ENCODE data around the gene C4orf54. TPM values are rescaled to one million over a fixed set of nuclear protein-coding genes. Genes with fewer than 3 reads are reported as not detected.

The C4orf54 gene
- total and polyA plus RNA-seq, 2 donors = 0.23 to 1.4 TPM

DNA sequence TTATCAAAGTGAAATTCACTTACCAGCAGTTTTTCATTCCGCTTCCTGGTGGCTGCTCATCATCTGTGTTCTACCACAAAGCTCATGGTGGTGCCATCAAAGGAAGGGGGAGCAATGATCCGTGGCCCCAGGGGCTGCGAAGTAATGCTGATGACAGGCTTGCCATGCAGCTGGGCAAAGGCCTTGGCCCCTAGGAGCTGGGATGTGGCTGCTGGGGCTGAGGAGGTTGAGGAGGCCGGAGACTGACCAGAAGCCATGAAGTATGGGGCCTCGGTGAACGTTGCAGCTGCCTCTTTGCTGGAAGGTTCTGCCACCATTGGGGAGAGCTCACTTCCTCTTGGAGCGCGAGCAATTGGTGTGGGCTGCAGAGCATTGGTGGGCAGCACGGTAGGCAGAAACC is 8.4 kb downstream of the C4orf54 start:
- H3K4me1 ChIP-seq (ENCODE audit: control insufficient read depth in 2 of 2, insufficient read depth in 2 of 2, low read length in 2 of 2) = no peaks in the 10 kb centered on the region
- no peaks in the 10 kb centered on the region for H3K36me3 ChIP-seq (ENCODE audit: control insufficient read depth in 2 of 2, insufficient read depth in 2 of 2, low read length in 1 of 2)
- no peaks in the 10 kb centered on the region for H3K27me3 ChIP-seq (ENCODE audit: control insufficient read depth in 2 of 2, insufficient read depth in 1 of 2, low read length in 1 of 2)
- H3K27ac ChIP-seq (ENCODE audit: low read depth in 1 of 2, low read length in 1 of 2) = no peak overlapping the region
- H3K4me3 ChIP-seq (ENCODE audit: low read length in 2 of 2) = no peak overlapping the region
- no peak for DNase-seq (ENCODE audit: low read depth in 6 of 9, low spot score in 9 of 9)
- 94% methylated on average over 9 of the region's 9 CpGs for WGBS
- peaks cover 7 to 44% of the 10 kb centered on the region in 2 donors for H3K9me3 ChIP-seq (ENCODE audit: control insufficient read depth in 2 of 2, insufficient read depth in 1 of 2, low read length in 1 of 2)

DNA sequence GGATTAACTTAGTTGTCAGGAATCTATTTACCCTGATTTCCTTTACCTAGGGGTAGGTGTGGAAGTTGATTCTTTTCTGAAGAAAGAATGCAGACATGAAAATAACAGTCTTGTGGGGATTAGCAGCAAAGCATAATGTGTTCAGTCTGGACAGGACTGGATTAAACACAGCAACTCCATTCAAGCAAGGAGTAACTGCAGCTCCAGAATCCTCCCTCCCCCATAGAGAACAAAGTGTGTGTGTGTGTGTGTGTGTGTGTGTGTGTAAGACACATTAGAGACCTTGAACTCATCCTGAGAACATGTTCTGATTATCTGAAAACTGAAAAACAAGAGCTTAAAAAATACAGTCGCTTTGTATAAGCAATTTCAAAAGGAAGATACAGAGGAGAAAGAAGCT is 9.3 kb downstream of the C4orf54 start:
- Histone ChIP-seq H3K4me3 (ENCODE audit: low read length in 2 of 2) (no peak overlapping the region), H3K36me3 (ENCODE audit: control insufficient read depth in 2 of 2, insufficient read depth in 2 of 2, low read length in 1 of 2) (no peaks in the 10 kb centered on the region), H3K27me3 (ENCODE audit: control insufficient read depth in 2 of 2, insufficient read depth in 1 of 2, low read length in 1 of 2) (no peaks in the 10 kb centered on the region), H3K4me1 (ENCODE audit: control insufficient read depth in 2 of 2, insufficient read depth in 2 of 2, low read length in 2 of 2) (no peaks in the 10 kb centered on the region), H3K9me3 (ENCODE audit: control insufficient read depth in 2 of 2, insufficient read depth in 1 of 2, low read length in 1 of 2) (peaks cover 5 to 35% of the 10 kb centered on the region in 2 donors), H3K27ac (ENCODE audit: low read depth in 1 of 2, low read length in 1 of 2) (no peak overlapping the region)
- 93% methylated on average over 1 of the region's 1 CpG for WGBS
- no peak for DNase-seq (ENCODE audit: low read depth in 6 of 9, low spot score in 9 of 9)

DNA sequence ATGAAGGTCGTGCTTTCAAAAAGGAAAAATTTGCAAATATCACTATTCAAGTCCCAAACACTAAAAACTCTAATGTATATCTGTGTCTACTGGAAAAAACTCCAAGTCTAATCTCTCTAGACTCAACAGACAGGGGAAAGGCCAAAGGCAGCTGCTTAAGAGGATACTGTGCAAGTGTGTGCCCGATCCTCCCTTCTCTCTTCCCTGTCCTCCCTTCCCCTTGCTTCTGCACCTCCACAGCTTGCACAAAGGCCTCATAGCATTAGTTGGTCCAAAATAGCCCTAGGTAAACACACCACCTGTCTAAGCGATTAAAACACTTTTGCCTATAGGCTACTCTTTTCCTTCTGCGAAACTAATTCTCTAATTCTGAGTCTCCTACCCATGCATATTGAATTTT is 10.6 kb downstream of the C4orf54 start:
- Histone ChIP-seq H3K27ac (ENCODE audit: low read depth in 1 of 2, low read length in 1 of 2) (no peak overlapping the region), H3K4me1 (ENCODE audit: control insufficient read depth in 2 of 2, insufficient read depth in 2 of 2, low read length in 2 of 2) (no peaks in the 10 kb centered on the region), H3K9me3 (ENCODE audit: control insufficient read depth in 2 of 2, insufficient read depth in 1 of 2, low read length in 1 of 2) (peaks cover 0 to 22% of the 10 kb centered on the region in 2 donors), H3K27me3 (ENCODE audit: control insufficient read depth in 2 of 2, insufficient read depth in 1 of 2, low read length in 1 of 2) (no peaks in the 10 kb centered on the region), H3K36me3 (ENCODE audit: control insufficient read depth in 2 of 2, insufficient read depth in 2 of 2, low read length in 1 of 2) (no peaks in the 10 kb centered on the region), H3K4me3 (ENCODE audit: low read length in 2 of 2) (no peak overlapping the region)
- WGBS = 95% methylated on average over 4 of the region's 4 CpGs
- DNase-seq (ENCODE audit: low read depth in 6 of 9, low spot score in 9 of 9) = no peak

DNA sequence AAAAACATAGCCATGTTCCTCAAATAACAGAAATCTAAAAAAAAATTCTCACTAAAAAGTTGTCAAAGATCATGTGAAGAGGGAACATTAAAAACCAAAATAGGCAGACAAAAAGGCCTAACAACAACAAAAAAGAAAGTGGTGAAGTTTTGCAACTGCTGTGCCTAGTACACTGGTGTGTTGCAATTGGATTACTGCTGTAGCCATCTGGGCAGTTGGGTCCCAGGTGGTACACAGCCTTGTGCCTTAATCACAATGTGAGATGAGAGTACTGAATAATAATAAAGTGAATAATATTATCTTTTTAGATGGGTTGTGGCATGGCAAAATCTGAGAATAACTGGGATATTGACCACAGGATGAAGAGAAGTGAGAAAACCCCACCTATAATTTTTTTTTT is 12.0 kb downstream of the C4orf54 start:
- peaks cover 0 to 8% of the 10 kb centered on the region in 2 donors for H3K9me3 ChIP-seq (ENCODE audit: control insufficient read depth in 2 of 2, insufficient read depth in 1 of 2, low read length in 1 of 2)
- H3K27ac ChIP-seq (ENCODE audit: low read depth in 1 of 2, low read length in 1 of 2) = no peak overlapping the region
- H3K27me3 ChIP-seq (ENCODE audit: control insufficient read depth in 2 of 2, insufficient read depth in 1 of 2, low read length in 1 of 2) = no peaks in the 10 kb centered on the region
- DNase-seq (ENCODE audit: low read depth in 6 of 9, low spot score in 9 of 9) = no peak
- no peaks in the 10 kb centered on the region for H3K36me3 ChIP-seq (ENCODE audit: control insufficient read depth in 2 of 2, insufficient read depth in 2 of 2, low read length in 1 of 2)
- no peak overlapping the region for H3K4me3 ChIP-seq (ENCODE audit: low read length in 2 of 2)
- H3K4me1 ChIP-seq (ENCODE audit: control insufficient read depth in 2 of 2, insufficient read depth in 2 of 2, low read length in 2 of 2) = no peaks in the 10 kb centered on the region

DNA sequence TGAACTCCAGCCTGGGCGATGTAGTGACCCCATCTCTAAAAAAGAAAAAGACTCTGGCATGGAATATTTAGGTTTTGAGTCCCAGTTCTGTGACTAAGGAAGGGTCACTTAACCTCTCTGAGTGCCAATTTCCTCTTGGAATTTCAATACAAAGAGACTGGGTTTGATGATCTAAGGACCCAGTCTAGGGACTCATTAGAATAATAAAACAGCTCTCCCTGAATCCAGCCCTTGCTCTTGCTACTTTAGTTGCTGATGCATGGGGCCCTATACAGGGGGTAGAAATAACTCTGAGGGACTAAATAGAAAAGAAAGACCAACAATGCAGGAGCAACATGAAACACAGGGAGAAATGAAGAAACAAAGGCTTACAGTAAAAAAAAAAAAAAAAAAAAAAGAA is 12.6 kb downstream of the C4orf54 start:
- Histone ChIP-seq H3K27ac (ENCODE audit: low read depth in 1 of 2, low read length in 1 of 2) (no peak overlapping the region), H3K36me3 (ENCODE audit: control insufficient read depth in 2 of 2, insufficient read depth in 2 of 2, low read length in 1 of 2) (no peaks in the 10 kb centered on the region), H3K27me3 (ENCODE audit: control insufficient read depth in 2 of 2, insufficient read depth in 1 of 2, low read length in 1 of 2) (no peaks in the 10 kb centered on the region), H3K4me3 (ENCODE audit: low read length in 2 of 2) (no peak overlapping the region), H3K4me1 (ENCODE audit: control insufficient read depth in 2 of 2, insufficient read depth in 2 of 2, low read length in 2 of 2) (no peaks in the 10 kb centered on the region), H3K9me3 (ENCODE audit: control insufficient read depth in 2 of 2, insufficient read depth in 1 of 2, low read length in 1 of 2) (peaks cover 0 to 4% of the 10 kb centered on the region in 2 donors)
- no peak for DNase-seq (ENCODE audit: low read depth in 6 of 9, low spot score in 9 of 9)
- 100% methylated on average over 1 of the region's 1 CpG for WGBS

DNA sequence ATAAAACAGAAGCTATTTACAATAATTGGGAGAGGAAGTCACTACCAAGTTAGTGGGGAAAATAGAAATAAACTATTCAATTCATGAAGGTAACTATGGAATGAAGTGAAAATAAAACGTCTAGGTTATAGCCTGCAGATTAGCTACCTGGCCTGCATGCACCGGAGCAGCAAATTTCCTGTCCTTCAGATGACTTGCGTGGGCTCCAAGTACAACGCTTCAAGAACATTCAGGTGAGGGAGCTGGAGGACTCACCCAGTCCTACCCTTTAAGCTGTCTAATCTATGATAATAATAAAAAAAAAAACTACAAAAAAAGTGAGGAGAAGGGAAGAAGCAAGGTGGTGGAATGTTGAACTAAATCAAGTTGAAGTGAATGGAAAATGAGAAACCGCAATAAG is 13.2 kb downstream of the C4orf54 start:
- DNase-seq (ENCODE audit: low read depth in 6 of 9, low spot score in 9 of 9) = no peak
- Histone ChIP-seq H3K4me3 (ENCODE audit: low read length in 2 of 2) (no peak overlapping the region), H3K9me3 (ENCODE audit: control insufficient read depth in 2 of 2, insufficient read depth in 1 of 2, low read length in 1 of 2) (peaks cover 0 to 3% of the 10 kb centered on the region in 2 donors), H3K27ac (ENCODE audit: low read depth in 1 of 2, low read length in 1 of 2) (no peak overlapping the region), H3K36me3 (ENCODE audit: control insufficient read depth in 2 of 2, insufficient read depth in 2 of 2, low read length in 1 of 2) (no peaks in the 10 kb centered on the region), H3K27me3 (ENCODE audit: control insufficient read depth in 2 of 2, insufficient read depth in 1 of 2, low read length in 1 of 2) (no peaks in the 10 kb centered on the region), H3K4me1 (ENCODE audit: control insufficient read depth in 2 of 2, insufficient read depth in 2 of 2, low read length in 2 of 2) (no peaks in the 10 kb centered on the region)
- 83% methylated on average over 5 of the region's 5 CpGs for WGBS

DNA sequence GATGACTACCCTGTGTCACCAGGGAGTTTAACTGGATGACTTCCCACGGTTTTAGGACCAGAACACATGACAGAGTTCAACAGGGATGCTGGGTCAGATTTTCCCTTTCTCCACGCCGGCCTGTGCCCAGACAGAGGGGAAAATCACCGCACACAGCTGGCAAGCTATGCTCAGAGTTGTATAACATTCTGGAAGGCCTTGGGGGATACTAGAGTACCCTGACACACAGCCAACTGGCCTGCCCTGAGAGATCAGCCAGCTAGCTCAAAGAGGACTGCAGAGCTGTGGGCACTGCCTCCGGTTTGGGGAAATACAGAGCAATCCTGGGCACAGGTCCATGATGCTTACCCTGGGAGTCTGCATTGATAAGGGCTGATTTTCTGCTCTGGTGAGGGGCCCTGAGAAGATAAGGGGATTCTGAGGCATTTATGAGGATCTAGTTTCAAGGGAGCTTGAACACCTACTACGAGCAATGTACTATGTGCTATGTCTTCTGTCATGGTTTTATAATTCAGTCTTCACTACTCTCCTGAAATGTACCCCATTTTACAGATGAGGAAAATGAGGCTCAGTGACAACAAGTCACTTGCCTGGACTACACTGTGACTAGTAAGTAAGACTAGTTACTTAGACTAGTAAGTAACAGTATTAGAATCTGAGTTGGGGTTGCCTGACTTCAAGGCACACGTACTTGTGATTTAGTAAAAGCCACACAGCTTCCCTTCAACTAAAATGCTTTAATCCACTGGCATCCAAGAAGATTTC is 14.7 kb downstream of the C4orf54 start:
- H3K9me3 ChIP-seq (ENCODE audit: control insufficient read depth in 2 of 2, insufficient read depth in 1 of 2, low read length in 1 of 2) = no peaks in the 10 kb centered on the region
- no peaks in the 10 kb centered on the region for H3K4me1 ChIP-seq (ENCODE audit: control insufficient read depth in 2 of 2, insufficient read depth in 2 of 2, low read length in 2 of 2)
- no peak overlapping the region for H3K4me3 ChIP-seq (ENCODE audit: low read length in 2 of 2)
- no peak overlapping the region for H3K27ac ChIP-seq (ENCODE audit: low read depth in 1 of 2, low read length in 1 of 2)
- no peaks in the 10 kb centered on the region for H3K36me3 ChIP-seq (ENCODE audit: control insufficient read depth in 2 of 2, insufficient read depth in 2 of 2, low read length in 1 of 2)
- 90% methylated on average over 7 of the region's 7 CpGs for WGBS
- no peak for DNase-seq (ENCODE audit: low read depth in 6 of 9, low spot score in 9 of 9)
- H3K27me3 ChIP-seq (ENCODE audit: control insufficient read depth in 2 of 2, insufficient read depth in 1 of 2, low read length in 1 of 2) = no peaks in the 10 kb centered on the region

DNA sequence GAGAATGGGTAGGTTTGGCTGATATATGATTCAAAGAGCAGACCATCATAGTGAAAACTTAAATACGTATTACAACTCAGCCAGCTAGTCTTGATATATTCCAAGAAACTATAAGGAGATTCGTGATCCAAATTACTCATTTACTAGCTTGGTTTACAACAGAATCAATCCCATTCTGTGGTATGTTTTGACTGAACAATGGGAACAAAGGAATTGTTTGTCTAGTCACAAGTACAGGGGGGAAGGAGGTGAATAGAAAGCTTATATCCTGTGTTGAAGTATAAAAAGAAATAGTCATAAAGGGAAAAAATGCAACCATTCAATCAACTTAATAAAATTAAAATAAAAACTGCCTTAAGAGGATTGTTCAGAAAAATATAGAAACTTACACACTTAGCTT is 17.0 kb downstream of the C4orf54 start:
- Histone ChIP-seq H3K27me3 (ENCODE audit: control insufficient read depth in 2 of 2, insufficient read depth in 1 of 2, low read length in 1 of 2) (no peaks in the 10 kb centered on the region), H3K4me3 (ENCODE audit: low read length in 2 of 2) (no peak overlapping the region), H3K9me3 (ENCODE audit: control insufficient read depth in 2 of 2, insufficient read depth in 1 of 2, low read length in 1 of 2) (no peaks in the 10 kb centered on the region), H3K36me3 (ENCODE audit: control insufficient read depth in 2 of 2, insufficient read depth in 2 of 2, low read length in 1 of 2) (no peaks in the 10 kb centered on the region), H3K27ac (ENCODE audit: low read depth in 1 of 2, low read length in 1 of 2) (no peak overlapping the region), H3K4me1 (ENCODE audit: control insufficient read depth in 2 of 2, insufficient read depth in 2 of 2, low read length in 2 of 2) (no peaks in the 10 kb centered on the region)
- DNase-seq (ENCODE audit: low read depth in 6 of 9, low spot score in 9 of 9) = no peak
- WGBS = 83% methylated on average over 2 of the region's 2 CpGs

DNA sequence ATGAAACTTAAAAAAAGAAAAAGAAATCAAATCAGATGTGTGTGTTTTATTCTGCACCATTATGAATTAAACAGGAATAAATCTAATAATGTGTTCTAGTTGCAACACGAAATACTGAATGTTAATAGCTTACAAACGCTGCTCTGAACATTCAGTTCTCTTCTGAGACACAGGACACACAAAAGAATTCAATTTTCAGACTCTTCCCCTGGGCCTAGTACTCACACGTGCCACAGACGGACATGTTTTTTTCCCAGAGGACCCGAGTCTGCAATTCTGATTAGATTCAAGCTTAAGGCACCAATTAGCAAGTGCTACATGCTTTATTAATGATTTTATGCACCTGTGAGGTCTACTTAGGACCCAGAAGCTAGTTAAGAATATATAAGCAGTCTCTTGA is 20.5 kb downstream of the C4orf54 start:
- Histone ChIP-seq H3K36me3 (ENCODE audit: control insufficient read depth in 2 of 2, insufficient read depth in 2 of 2, low read length in 1 of 2) (no peaks in the 10 kb centered on the region), H3K27ac (ENCODE audit: low read depth in 1 of 2, low read length in 1 of 2) (no peak overlapping the region), H3K4me1 (ENCODE audit: control insufficient read depth in 2 of 2, insufficient read depth in 2 of 2, low read length in 2 of 2) (no peaks in the 10 kb centered on the region), H3K27me3 (ENCODE audit: control insufficient read depth in 2 of 2, insufficient read depth in 1 of 2, low read length in 1 of 2) (no peaks in the 10 kb centered on the region), H3K4me3 (ENCODE audit: low read length in 2 of 2) (no peak overlapping the region), H3K9me3 (ENCODE audit: control insufficient read depth in 2 of 2, insufficient read depth in 1 of 2, low read length in 1 of 2) (no peaks in the 10 kb centered on the region)
- 82% methylated on average over 5 of the region's 5 CpGs for WGBS
- no peak for DNase-seq (ENCODE audit: low read depth in 6 of 9, low spot score in 9 of 9)

Data from thymus (tissue), 11 donors.